Suprapubic skin (tissue), 3 donors: Measurements from ENCODE around the gene TRMT112.

Experiments
- EP300 ChIP-seq: sonication (generic); formaldehyde crosslinking; IDR thresholded peaks from one replicate; pipeline ENCODE4 v1.6.1; 2017; ENCODE audit warnings: antibody characterized with exemption
- POLR2A ChIP-seq, 2 donors: fragments of 450-650 bp; IDR thresholded peaks; one replicate each; pipeline ENCODE4 v1.6.1; 2017; ENCODE audit warnings: antibody characterized with exemption in 2 of 2, mild to moderate bottlenecking in 2 of 2, moderate library complexity in 2 of 2
- TF ChIP-seq, protein P1 (sequence below), 2 donors: fragments of 200-600 bp in 1 of 2; fragments of 450-650 bp in 1 of 2; sonication (generic) in 1 of 2; IDR thresholded peaks; one replicate each; pipeline ENCODE4 v1.5.1; 2016 to 2019; ENCODE audit warnings: antibody characterized with exemption in 2 of 2, mild to moderate bottlenecking in 1 of 2, moderate library complexity in 1 of 2

DNA sequence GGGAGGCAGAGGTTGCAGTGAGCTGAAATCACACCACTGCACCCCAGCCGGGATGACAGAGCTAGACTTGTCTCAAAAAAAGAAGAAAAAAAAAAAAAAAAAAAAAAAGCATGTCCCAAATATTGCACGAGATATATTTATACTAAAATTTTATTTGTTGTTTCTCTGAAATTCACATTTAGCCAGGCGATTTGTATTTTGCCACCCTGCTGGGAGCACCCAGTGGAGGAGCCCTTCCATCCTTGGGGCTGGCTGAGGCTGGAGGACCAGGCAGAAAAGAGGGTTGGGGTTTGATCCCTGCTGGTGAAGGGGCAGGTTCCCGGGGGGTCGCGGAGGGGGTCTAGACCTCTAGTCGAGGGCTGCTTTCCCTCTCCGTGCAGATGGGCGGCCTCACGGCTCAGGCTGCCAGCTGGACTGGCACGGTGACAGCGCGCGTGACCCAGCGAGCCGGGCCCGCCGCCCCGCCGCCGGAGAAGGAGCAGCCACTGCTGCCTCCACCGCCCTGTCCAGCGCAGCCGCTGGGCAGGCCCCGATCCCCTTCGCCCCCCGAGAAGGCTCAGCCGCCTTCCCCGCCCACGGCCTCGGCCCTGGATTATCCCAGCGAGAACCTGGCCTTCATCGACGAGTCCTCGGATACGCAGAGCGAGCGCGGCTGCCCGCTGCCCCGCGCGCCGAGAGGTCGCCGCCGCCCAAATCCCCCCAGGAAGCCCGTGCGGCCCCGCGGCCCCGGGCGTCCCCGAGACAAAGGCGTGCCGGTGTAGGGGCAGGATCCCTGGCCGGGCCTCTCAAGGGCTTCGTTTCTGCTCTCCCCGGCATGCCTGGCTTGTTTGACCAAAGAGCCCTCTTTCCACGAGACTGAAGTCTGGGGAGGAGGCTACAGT lies 18.2 kb downstream of the TRMT112 start:
- no peak for TF ChIP-seq POLR2A (IDR thresholded peaks at IDR 0.05)
- TF ChIP-seq, protein P1, sequence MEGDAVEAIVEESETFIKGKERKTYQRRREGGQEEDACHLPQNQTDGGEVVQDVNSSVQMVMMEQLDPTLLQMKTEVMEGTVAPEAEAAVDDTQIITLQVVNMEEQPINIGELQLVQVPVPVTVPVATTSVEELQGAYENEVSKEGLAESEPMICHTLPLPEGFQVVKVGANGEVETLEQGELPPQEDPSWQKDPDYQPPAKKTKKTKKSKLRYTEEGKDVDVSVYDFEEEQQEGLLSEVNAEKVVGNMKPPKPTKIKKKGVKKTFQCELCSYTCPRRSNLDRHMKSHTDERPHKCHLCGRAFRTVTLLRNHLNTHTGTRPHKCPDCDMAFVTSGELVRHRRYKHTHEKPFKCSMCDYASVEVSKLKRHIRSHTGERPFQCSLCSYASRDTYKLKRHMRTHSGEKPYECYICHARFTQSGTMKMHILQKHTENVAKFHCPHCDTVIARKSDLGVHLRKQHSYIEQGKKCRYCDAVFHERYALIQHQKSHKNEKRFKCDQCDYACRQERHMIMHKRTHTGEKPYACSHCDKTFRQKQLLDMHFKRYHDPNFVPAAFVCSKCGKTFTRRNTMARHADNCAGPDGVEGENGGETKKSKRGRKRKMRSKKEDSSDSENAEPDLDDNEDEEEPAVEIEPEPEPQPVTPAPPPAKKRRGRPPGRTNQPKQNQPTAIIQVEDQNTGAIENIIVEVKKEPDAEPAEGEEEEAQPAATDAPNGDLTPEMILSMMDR (IDR thresholded peaks at IDR 0.05), result no peak
- no peak for TF ChIP-seq EP300
